Mammary epithelial cell (primary cell): ENCODE data around the gene PRND.

ENCODE experiments used
- EZH2 ChIP-seq: IDR thresholded peaks from 2 replicates; pipeline ENCODE4 v1.6.1; 2012; ENCODE audit warnings: low read length, inconsistent platforms, borderline replicate concordance
- TF ChIP-seq, protein P1 (sequence below), 2 donors: IDR thresholded peaks in 1 of 2; conservative IDR thresholded peaks in 1 of 2; 2 replicates each; pipeline ENCODE4 v1.5.1; 2011 to 2012; ENCODE audit warnings: inconsistent platforms in 2 of 2, low read length in 2 of 2, mild to moderate bottlenecking in 2 of 2, control low read depth in 1 of 2, low read depth in 1 of 2; ENCODE audit not compliant: insufficient read depth in 1 of 2; ENCODE audit errors: extremely low read depth in 1 of 2

DNA sequence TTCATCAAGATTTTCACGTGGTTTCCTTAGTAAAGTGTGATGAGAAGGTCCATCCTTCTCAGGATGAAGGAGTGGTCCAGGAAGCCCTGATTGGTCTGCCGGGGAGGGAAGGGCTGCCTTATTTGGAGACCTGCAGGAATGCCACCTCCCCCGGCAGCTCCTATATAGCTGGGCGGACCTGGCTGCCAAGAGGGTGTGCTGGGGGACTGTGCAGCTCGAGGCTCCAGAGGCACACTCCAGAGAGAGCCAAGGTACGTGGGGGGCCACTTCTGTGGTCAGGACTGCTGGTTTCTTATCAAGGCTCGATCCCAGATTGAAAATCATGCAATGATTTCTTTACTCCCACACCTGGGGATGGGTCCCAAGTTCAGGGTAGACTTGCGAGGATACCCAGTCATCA, at the start of gene PRND:
- TF ChIP-seq, protein P1, sequence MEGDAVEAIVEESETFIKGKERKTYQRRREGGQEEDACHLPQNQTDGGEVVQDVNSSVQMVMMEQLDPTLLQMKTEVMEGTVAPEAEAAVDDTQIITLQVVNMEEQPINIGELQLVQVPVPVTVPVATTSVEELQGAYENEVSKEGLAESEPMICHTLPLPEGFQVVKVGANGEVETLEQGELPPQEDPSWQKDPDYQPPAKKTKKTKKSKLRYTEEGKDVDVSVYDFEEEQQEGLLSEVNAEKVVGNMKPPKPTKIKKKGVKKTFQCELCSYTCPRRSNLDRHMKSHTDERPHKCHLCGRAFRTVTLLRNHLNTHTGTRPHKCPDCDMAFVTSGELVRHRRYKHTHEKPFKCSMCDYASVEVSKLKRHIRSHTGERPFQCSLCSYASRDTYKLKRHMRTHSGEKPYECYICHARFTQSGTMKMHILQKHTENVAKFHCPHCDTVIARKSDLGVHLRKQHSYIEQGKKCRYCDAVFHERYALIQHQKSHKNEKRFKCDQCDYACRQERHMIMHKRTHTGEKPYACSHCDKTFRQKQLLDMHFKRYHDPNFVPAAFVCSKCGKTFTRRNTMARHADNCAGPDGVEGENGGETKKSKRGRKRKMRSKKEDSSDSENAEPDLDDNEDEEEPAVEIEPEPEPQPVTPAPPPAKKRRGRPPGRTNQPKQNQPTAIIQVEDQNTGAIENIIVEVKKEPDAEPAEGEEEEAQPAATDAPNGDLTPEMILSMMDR (conservative IDR thresholded peaks at IDR 0.05 in 1 of 2, IDR thresholded peaks at IDR 0.05 in 1 of 2; ENCODE audit: extremely low read depth in 1 of 2, insufficient read depth in 1 of 2, low read depth in 1 of 2, low read length in 2 of 2): no peak
- no peak for TF ChIP-seq EZH2
